H1 (cell line): ENCODE data around the gene TUT1. TPM values are rescaled to one million over a fixed set of nuclear protein-coding genes. Genes with fewer than 3 reads are reported as not detected.

Experiments used
- CTCF ChIA-PET: fragments of 300-600 bp; sonication (Branson Sonifier 250); formaldehyde crosslinking; loops from one replicate; lab custom pipeline; 2021; ENCODE audit not compliant: partially characterized antibody; lab: Charles Lee
- POLR2A ChIA-PET: fragments of 300-600 bp; sonication (Branson Sonifier 250); formaldehyde crosslinking; loops from one replicate; lab custom pipeline; 2021; ENCODE audit warnings: inconsistent platforms; ENCODE audit not compliant: partially characterized antibody; lab: Charles Lee
- DNase-seq, 2 experiments: peaks; one replicate each; pipeline versions ENCODE4 v3.0.0 to v3.0.0-alpha.2; 2010 to 2022; ENCODE audit warnings: low spot score in 2 of 2, low read depth in 1 of 2, mixed read lengths in 1 of 2
- FAIRE-seq: peaks from 2 replicates; lab custom pipeline; 2011; peaks lifted over from hg19 to GRCh38; lab: Jason Lieb, UNC
- H2AFZ ChIP-seq: 2 replicates; pipeline ENCODE4 v1.8.1; 2012; ENCODE audit warnings: low read length, inconsistent platforms
- H2AK5ac ChIP-seq: 2 replicates; pipeline ENCODE4 v1.6.1; 2013; ENCODE audit warnings: low read depth, low read length
- H2BK120ac ChIP-seq: replicated peaks from 2 replicates; pipeline ENCODE3; 2013; ENCODE audit warnings: low read depth, low read length, inconsistent platforms
- H2BK12ac ChIP-seq: 2 replicates; pipeline ENCODE4 v1.6.1; 2013; ENCODE audit warnings: low read depth, low read length
- H2BK15ac ChIP-seq: 2 replicates; pipeline ENCODE4 v1.6.1; 2013; ENCODE audit warnings: low read length
- H2BK20ac ChIP-seq: 2 replicates; pipeline ENCODE4 v1.6.1; 2013; ENCODE audit warnings: low read length
- H2BK5ac ChIP-seq: 2 replicates; pipeline ENCODE4 v1.6.1; 2013; ENCODE audit warnings: low read depth, low read length
- H3K14ac ChIP-seq: 2 replicates; pipeline ENCODE4 v1.6.1; 2013; ENCODE audit warnings: inconsistent platforms; ENCODE audit not compliant: insufficient read length
- H3K18ac ChIP-seq: 2 replicates; pipeline ENCODE4 v1.6.1; 2013; ENCODE audit warnings: low read length; ENCODE audit errors: extremely low read depth
- H3K23ac ChIP-seq: 2 replicates; pipeline ENCODE4 v1.6.1; 2013; ENCODE audit warnings: inconsistent platforms; ENCODE audit not compliant: insufficient read length
- H3K23me2 ChIP-seq: 2 replicates; pipeline ENCODE4 v1.6.1; 2013; ENCODE audit warnings: low read depth, low read length
- H3K27ac ChIP-seq: 2 replicates; pipeline ENCODE4 v1.6.1; 2011; ENCODE audit warnings: low read depth, low read length, inconsistent platforms
- H3K27me3 ChIP-seq, 4 experiments: replicated peaks in 1 of 4; 1 replicate in 1 of 4; 2 replicates in 3 of 4; pipeline versions ENCODE4 v1.6.1 to v1.8.1; 2011 to 2013; ENCODE audit warnings: low read length in 3 of 4, mild to moderate bottlenecking in 3 of 4, inconsistent platforms in 2 of 4, mixed read lengths in 2 of 4, moderate library complexity in 1 of 4; ENCODE audit not compliant: control insufficient read depth in 3 of 4, insufficient read depth in 3 of 4; ENCODE audit errors: extremely low read depth in 1 of 4
- H3K36me3 ChIP-seq, 4 experiments: 2 replicates each; pipeline versions ENCODE4 v1.6.1 to v1.8.1; 2011 to 2013; ENCODE audit warnings: mild to moderate bottlenecking in 4 of 4, low read length in 3 of 4, moderate library complexity in 2 of 4, control low read depth in 1 of 4, inconsistent platforms in 1 of 4; ENCODE audit not compliant: insufficient read depth in 4 of 4, control insufficient read depth in 2 of 4
- H3K4ac ChIP-seq: replicated peaks from 2 replicates; pipeline ENCODE3; 2013; ENCODE audit warnings: low read length, low read depth, mixed read lengths, inconsistent platforms; ENCODE audit not compliant: insufficient read length
- H3K4me1 ChIP-seq, 4 experiments: replicated peaks in 1 of 4; 1 replicate in 1 of 4; 2 replicates in 3 of 4; pipeline versions ENCODE4 v1.6.1 to v1.8.1; 2011 to 2013; ENCODE audit warnings: low read length in 3 of 4, inconsistent platforms in 2 of 4, mixed read lengths in 1 of 4; ENCODE audit not compliant: insufficient read depth in 4 of 4, control insufficient read depth in 3 of 4
- H3K4me2 ChIP-seq, 2 experiments: 2 replicates each; pipeline versions ENCODE4 v1.6.1 to v1.8.1; 2011 to 2013; ENCODE audit warnings: low read depth in 2 of 2, low read length in 2 of 2, control low read depth in 1 of 2, inconsistent platforms in 1 of 2, mild to moderate bottlenecking in 1 of 2; ENCODE audit not compliant: insufficient read depth in 1 of 2
- H3K4me3 ChIP-seq, 4 experiments: fragments of 200-600, 300-600 bp in 1 of 4; sonication (generic), shearing (Covaris generic), sonication (Bioruptor Twin) in 1 of 4; 2 replicates each; pipeline versions ENCODE4 v1.5.1 to v1.8.1; 2011 to 2016; ENCODE audit warnings: low read length in 4 of 4, low read depth in 3 of 4, control low read depth in 2 of 4, inconsistent platforms in 2 of 4, mild to moderate bottlenecking in 2 of 4, mixed read lengths in 1 of 4, moderate library complexity in 1 of 4; ENCODE audit not compliant: insufficient read depth in 2 of 4; ENCODE audit errors: extremely low read depth in 1 of 4
- H3K56ac ChIP-seq: replicated peaks from 2 replicates; pipeline ENCODE3; 2013; ENCODE audit warnings: low read depth, mild to moderate bottlenecking, mixed read lengths, low read length, inconsistent platforms; ENCODE audit not compliant: insufficient read length
- H3K79me1 ChIP-seq: 2 replicates; pipeline ENCODE4 v1.6.1; 2013; ENCODE audit warnings: low read depth, low read length, control low read depth
- H3K79me2 ChIP-seq, 2 experiments: 2 replicates each; pipeline versions ENCODE4 v1.6.1 to v1.8.1; 2012 to 2013; ENCODE audit warnings: low read length in 2 of 2, mild to moderate bottlenecking in 2 of 2, inconsistent platforms in 1 of 2; ENCODE audit not compliant: insufficient read depth in 2 of 2, control insufficient read depth in 1 of 2
- H3K9ac ChIP-seq, 4 experiments: replicated peaks in 1 of 4; 1 replicate in 1 of 4; 2 replicates in 3 of 4; pipeline versions ENCODE4 v1.6.1 to v1.8.1; 2011 to 2013; ENCODE audit warnings: low read depth in 3 of 4, low read length in 3 of 4, control low read depth in 2 of 4, mild to moderate bottlenecking in 2 of 4, moderate library complexity in 2 of 4, inconsistent platforms in 1 of 4; ENCODE audit errors: extremely low read depth in 1 of 4
- H3K9me3 ChIP-seq, 2 experiments: 2 replicates each; pipeline versions ENCODE4 v1.6.1 to v1.8.1; 2012 to 2013; ENCODE audit warnings: mild to moderate bottlenecking in 2 of 2, moderate library complexity in 2 of 2, control low read depth in 1 of 2, inconsistent platforms in 1 of 2, low read depth in 1 of 2, low read length in 1 of 2, mixed read lengths in 1 of 2; ENCODE audit not compliant: insufficient read depth in 2 of 2
- H4K20me1 ChIP-seq, 2 experiments: replicated peaks in 1 of 2; 2 replicates each; pipeline versions ENCODE3 to v1.8.1; 2011 to 2013; ENCODE audit warnings: inconsistent platforms in 2 of 2, low read length in 2 of 2, mild to moderate bottlenecking in 1 of 2; ENCODE audit not compliant: insufficient read depth in 2 of 2, control insufficient read depth in 1 of 2
- H4K5ac ChIP-seq: 2 replicates; pipeline ENCODE4 v1.6.1; 2013; ENCODE audit warnings: low read length, low read depth, mixed read lengths, inconsistent platforms; ENCODE audit not compliant: insufficient read length
- H4K8ac ChIP-seq: 2 replicates; pipeline ENCODE4 v1.8.0; 2013; ENCODE audit warnings: mild to moderate bottlenecking, moderate library complexity, low read length, inconsistent platforms; ENCODE audit not compliant: insufficient read depth; ENCODE audit errors: extremely low read depth
- H4K91ac ChIP-seq: replicated peaks from 2 replicates; pipeline ENCODE3; 2013; ENCODE audit warnings: low read length, mixed read lengths, inconsistent platforms; ENCODE audit not compliant: insufficient read length
- ASH2L ChIP-seq: fragments of 200-600, 300-600 bp; sonication (generic); IDR thresholded peaks from one replicate; pipeline ENCODE4 v1.7.1; 2017; ENCODE audit warnings: low read length
- ATF2 ChIP-seq: IDR thresholded peaks from 2 replicates; pipeline ENCODE4 v1.6.1; 2012; ENCODE audit warnings: low read length, inconsistent platforms
- BACH1 ChIP-seq: IDR thresholded peaks from 2 replicates; pipeline ENCODE4 v1.6.1; 2012; ENCODE audit warnings: low read length, improper control_type of control experiment
- CHD1 ChIP-seq: IDR thresholded peaks from 2 replicates; pipeline ENCODE4 v1.6.1; 2012; ENCODE audit warnings: low read depth, low read length, improper control_type of control experiment
- CTBP2 ChIP-seq: IDR thresholded peaks from 2 replicates; pipeline ENCODE4 v1.7.0; 2011; ENCODE audit warnings: borderline replicate concordance, mild to moderate bottlenecking, moderate library complexity, mixed read lengths, low read length; ENCODE audit not compliant: insufficient read depth, insufficient read length
- EP300 ChIP-seq, 2 experiments: IDR thresholded peaks; 1 replicate in 1 of 2; 2 replicates in 1 of 2; pipeline ENCODE4 v1.6.1; 2011 to 2012; ENCODE audit warnings: low read depth in 2 of 2, low read length in 2 of 2, mild to moderate bottlenecking in 2 of 2, borderline replicate concordance in 1 of 2, inconsistent platforms in 1 of 2, moderate library complexity in 1 of 2
- PHF8 ChIP-seq: fragments of 200-600 bp; sonication (generic); conservative IDR thresholded peaks from 2 replicates; pipeline ENCODE4 v1.7.1; 2012; ENCODE audit warnings: low read depth, mild to moderate bottlenecking, inconsistent platforms, low read length, moderate library complexity
- POLR2AphosphoS5 ChIP-seq: IDR thresholded peaks from 2 replicates; pipeline ENCODE4 v1.6.1; 2011; ENCODE audit warnings: low read depth, low read length
- RNF2 ChIP-seq: fragments of 200-900, 300-1000 bp; sonication (generic); IDR thresholded peaks from 2 replicates; pipeline ENCODE4 v1.7.1; 2016; ENCODE audit warnings: borderline replicate concordance, low read depth, mild to moderate bottlenecking, antibody characterized with exemption, low read length; ENCODE audit not compliant: poor library complexity, severe bottlenecking; ENCODE audit errors: missing control alignments
- SRF ChIP-seq: IDR thresholded peaks from 2 replicates; pipeline ENCODE4 v1.6.1; 2011; ENCODE audit warnings: mild to moderate bottlenecking, low read depth, low read length, moderate library complexity
- TBP ChIP-seq: IDR thresholded peaks from 2 replicates; pipeline ENCODE4 v1.6.1; 2011; ENCODE audit warnings: low read depth, low read length, improper control_type of control experiment
- TEAD4 ChIP-seq: IDR thresholded peaks from 2 replicates; pipeline ENCODE4 v1.6.1; 2012; ENCODE audit warnings: low read depth, low read length, inconsistent platforms, mixed read lengths
- WGBS, 2 experiments: shearing (Covaris generic) in 1 of 2; methylation state at CpG; one replicate each; pipeline versions ENCODE4 v1.1.6 to v1.1.7; 2013 to 2015; ENCODE audit warnings: low lambda C conversion rate in 2 of 2, mixed read lengths in 2 of 2, inconsistent platforms in 1 of 2, low coverage in 1 of 2, missing lambda C conversion rate in 1 of 2; ENCODE audit not compliant: insufficient replicate concordance in 2 of 2, insufficient coverage in 1 of 2, insufficient read length in 1 of 2; ENCODE audit errors: extremely low coverage in 1 of 2, missing lambda C conversion rate in 1 of 2; 5-methylcytosine and 5-hydroxymethylcytosine counted together
- polyA plus RNA-seq, 7 experiments: library from polyadenylated mRNA; depleted of rRNA in 3 of 7; stranded (reverse) in 5 of 7; unstranded in 2 of 7; fragments of >200 nt in 5 of 7; fragments of 200-250 nt in 2 of 7; gene quantifications; 1 replicate in 5 of 7; 2 replicates in 1 of 7; 4 replicates in 1 of 7; pipeline versions ENCODE4 v1.2.1 to v1.2.3, GENCODE V29; 2011 to 2013; ENCODE audit warnings: missing spikeins in 2 of 7, mixed read lengths in 2 of 7
- total RNA-seq: library from RNA; stranded (reverse); fragmentation: NEBNext Ultra II Directional; extraction: Animal tissue kit (Norgen Biotek cat#: 25700); gene quantifications from 2 replicates; pipeline ENCODE4 v1.2.1, GENCODE V29; 2021

TUT1 gene
- total and polyA plus RNA-seq, 2 of the 8 experiments (the other 6 are each of a cell fraction or from before 2014, with no cell fraction given), result 17.8 to 24.6 TPM

DNA sequence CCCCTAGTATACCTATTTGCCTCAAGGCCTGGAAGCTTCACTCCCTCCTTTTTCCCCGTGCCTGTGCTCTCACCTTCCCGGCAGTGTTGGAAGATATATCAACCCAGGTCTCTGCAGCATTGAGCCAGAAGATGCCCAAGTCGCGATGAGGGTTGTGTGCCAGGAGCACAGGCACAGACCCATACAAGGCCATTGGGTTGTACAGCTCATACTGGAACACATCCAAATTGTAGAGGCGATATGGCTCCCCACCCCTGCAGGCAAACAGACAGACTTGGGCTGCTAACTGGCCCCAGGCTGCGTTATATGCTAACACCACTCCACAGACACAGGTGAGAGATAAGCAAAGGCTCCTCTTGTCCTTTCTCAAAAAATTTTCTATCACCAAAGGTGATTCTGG, 41.2 kb upstream of the TUT1 start:
- Histone ChIP-seq H3K79me1 (no peaks in the 10 kb centered on the region), H2BK20ac (no peak overlapping the region), H3K27me3 (no peaks in the 10 kb centered on the region), H3K36me3 (peaks cover 55 to 84% (median 73%) of the 10 kb centered on the region in 4 experiments), H2BK120ac (no peak overlapping the region), H4K8ac (no peak overlapping the region), H3K23me2 (no peaks in the 10 kb centered on the region), H3K4me3 (no peak overlapping the region), H2BK5ac (no peak overlapping the region), H3K4me1 (no peaks in the 10 kb centered on the region), H3K79me2 (no peaks in the 10 kb centered on the region), H2AFZ (no peak overlapping the region), H3K14ac (no peak overlapping the region), H3K23ac (no peak overlapping the region), H4K20me1 (peaks cover 4 to 5% of the 10 kb centered on the region in 2 experiments), H3K27ac (no peak overlapping the region), H2BK15ac (no peak overlapping the region), H3K4ac (no peak overlapping the region), H4K91ac (no peak overlapping the region), H2BK12ac (no peak overlapping the region), H3K9ac (no peak overlapping the region), H4K5ac (no peak overlapping the region), H2AK5ac (no peak overlapping the region), H3K9me3 (no peaks in the 10 kb centered on the region), H3K18ac (no peak overlapping the region), H3K4me2 (no peak overlapping the region), H3K56ac (no peak overlapping the region)
- no peak for DNase-seq
- ChIA-PET CTCF (interaction anchor here (1.9 kb wide), 1 partner anchor 56 kb away, joined by 4 read pairs; no protein-coding TSS in a partner anchor), POLR2A (interaction anchor here (1.0 to 2.7 kb wide), 4 partner anchors 10 to 75 kb away, joined by 3 to 10 read pairs (median 7); partner anchors contain the start of genes LBHD1, TUT1 and UQCC3)
- no peak for FAIRE-seq
- WGBS, 2 experiments, result 93% methylated on average over 6 of the region's 6 CpGs; no CpG with 5 or more reads in 1 of the 2 experiments
- TF ChIP-seq TEAD4, result no peak
- TF ChIP-seq CHD1, result no peak
- no peak for TF ChIP-seq SRF
- TF ChIP-seq POLR2AphosphoS5, result no peak
- no peak for TF ChIP-seq ASH2L
- TF ChIP-seq ATF2, result no peak
- TF ChIP-seq BACH1, result no peak
- no peak for TF ChIP-seq EP300 (IDR thresholded peaks at IDR 0.05; ENCODE audit: borderline replicate concordance in 1 of 2, low read depth in 2 of 2, low read length in 2 of 2)
- no peak for TF ChIP-seq TBP
- TF ChIP-seq PHF8, result no peak
- no peak for TF ChIP-seq CTBP2
- no peak for TF ChIP-seq RNF2
